ENCODE results near the gene HLA-A.

Gene HLA-A

DNA sequence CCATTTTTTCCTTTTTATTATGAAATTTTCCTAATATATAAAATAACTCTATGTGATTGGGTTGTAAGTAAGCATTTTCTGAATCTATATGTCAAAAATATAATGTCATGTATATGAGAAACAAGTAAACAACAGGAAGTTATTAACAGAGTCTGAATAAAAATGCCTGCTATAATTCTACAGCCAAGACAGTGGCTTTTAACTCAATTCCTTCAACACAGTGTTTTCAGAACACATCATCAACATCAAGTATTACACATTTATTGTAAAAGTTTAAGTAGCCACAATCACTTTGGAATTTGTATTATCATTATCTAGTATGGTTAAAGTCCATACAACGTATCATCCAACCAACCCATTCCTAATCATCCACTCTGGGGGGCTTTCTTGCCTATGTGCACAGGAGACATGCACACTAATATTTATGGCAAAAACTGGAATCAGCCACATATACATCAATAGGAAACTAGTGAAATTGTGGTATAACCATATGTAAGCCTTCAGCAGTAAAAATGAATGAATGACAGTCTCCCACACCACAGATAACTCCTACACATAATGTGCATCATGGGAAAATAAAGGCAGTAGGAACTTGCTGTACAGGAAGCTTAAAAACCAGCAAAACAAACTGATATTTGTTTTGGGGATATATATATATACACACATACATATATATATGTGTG, 6.9 kb upstream of the HLA-A start:
- no peak for DNase-seq

DNA sequence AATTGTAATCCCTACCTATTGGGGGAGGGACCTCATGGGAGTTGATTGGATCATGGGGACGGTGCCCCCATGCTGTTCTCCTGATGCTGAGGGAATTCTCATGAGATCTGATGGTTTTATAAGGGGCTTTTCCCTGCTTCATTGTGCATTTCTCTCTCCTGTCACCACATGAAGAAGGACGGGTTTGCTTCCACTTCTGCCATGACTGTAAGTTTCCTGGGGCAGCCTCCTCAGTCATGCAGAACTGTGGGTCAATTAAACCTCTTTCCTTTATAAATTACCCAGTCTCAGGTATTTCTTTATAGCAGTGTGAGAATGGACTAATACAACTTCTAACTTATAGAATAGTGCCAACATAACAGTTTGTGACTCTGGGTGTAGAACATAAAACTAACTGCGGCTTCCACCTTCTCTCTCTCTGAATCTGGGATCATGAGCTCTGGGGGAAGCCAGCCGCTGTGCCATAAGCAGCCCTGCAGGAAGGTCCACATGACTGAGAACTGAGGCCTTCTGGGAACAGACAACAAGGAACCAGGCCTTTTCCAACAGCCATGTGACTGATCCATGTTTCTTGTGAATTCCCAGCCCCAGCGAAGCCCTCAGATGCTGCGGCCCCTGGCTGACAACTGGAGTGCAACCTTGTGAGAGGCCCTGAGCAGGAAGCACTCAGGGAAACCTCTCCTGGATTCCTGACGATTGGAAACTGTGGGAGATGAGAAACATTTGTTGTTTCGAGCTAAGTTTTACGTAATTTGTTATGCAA, 3.4 kb upstream of the HLA-A start:
- no peak for DNase-seq

- no peak for DNase-seq
These were observed 1.3 kb upstream of the HLA-A start for GRCh38 chr6:29941016-29941415.

- no peak for DNase-seq
These were observed 861 bp upstream of the HLA-A start for GRCh38 chr6:29941471-29941870.

- DNase-seq, result no peak
These were observed 437 bp upstream of the HLA-A start for GRCh38 chr6:29941916-29942274.

- no peak for DNase-seq
These were observed 978 bp downstream of the HLA-A start for GRCh38 chr6:29943053-29943966.

DNA sequence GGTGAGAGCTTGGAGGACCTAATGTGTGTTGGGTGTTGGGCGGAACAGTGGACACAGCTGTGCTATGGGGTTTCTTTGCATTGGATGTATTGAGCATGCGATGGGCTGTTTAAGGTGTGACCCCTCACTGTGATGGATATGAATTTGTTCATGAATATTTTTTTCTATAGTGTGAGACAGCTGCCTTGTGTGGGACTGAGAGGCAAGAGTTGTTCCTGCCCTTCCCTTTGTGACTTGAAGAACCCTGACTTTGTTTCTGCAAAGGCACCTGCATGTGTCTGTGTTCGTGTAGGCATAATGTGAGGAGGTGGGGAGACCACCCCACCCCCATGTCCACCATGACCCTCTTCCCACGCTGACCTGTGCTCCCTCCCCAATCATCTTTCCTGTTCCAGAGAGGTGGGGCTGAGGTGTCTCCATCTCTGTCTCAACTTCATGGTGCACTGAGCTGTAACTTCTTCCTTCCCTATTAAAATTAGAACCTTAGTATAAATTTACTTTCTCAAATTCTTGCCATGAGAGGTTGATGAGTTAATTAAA, 3.0 kb downstream of the HLA-A start:
- no peak for DNase-seq

- no peak for DNase-seq
These were observed 4.1 kb downstream of the HLA-A start for GRCh38 chr6:29946223-29947076.

- no peak for DNase-seq
These were observed 5.0 kb downstream of the HLA-A start for GRCh38 chr6:29947077-29947980.

GRCh38 chr6:29948277-29948676, 5.9 kb downstream of the HLA-A start:
- DNase-seq, result no peak

GRCh38 chr6:29949934-29950333, 7.6 kb downstream of the HLA-A start:
- DNase-seq, result no peak

- DNase-seq, result no peak
These were observed 9.6 kb downstream of the HLA-A start for GRCh38 chr6:29951882-29952281.

DNA sequence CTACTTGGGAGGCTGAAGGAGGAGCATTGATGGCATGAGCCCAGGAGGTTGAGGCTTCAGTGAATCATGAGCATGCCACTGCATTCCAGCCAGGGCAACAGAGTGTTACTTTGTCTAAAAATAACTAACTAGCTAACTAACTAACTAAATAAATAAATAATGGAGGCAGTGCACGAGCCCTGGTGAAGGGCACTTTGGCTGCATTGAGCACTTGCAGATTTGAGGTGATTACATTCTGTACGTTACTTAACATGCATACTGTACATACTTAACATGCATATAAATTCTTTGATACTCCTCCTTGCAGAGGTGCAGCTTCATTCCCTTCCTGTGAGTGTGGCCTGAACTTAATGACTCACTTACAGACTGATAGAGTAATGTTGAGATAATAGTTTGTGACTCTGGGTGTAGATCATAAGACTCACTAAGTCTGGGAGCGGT, 10.7 kb downstream of the HLA-A start:
- no peak for DNase-seq

DNA sequence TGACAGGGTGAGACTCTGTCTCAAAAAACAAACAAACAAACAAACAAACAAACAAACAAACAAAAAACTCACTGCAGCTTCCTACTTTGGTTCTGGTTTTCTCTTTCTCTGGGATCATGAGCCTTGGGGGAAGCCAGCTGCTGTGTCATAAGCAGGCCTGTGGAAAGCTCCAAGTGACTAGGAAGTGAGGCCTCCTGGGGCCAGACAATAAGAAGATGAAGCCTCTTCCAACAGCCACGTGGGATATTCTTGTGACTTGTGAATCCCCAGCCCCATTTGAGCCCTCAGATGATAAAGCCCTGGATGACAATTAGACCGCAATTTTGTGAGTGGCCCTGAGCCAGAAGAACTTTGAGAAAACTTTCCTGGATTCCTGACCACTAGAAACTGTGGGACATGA, 11.4 kb downstream of the HLA-A start:
- no peak for DNase-seq

GRCh38 chr6:29954272-29954671, 11.9 kb downstream of the HLA-A start:
- no peak for DNase-seq

DNA sequence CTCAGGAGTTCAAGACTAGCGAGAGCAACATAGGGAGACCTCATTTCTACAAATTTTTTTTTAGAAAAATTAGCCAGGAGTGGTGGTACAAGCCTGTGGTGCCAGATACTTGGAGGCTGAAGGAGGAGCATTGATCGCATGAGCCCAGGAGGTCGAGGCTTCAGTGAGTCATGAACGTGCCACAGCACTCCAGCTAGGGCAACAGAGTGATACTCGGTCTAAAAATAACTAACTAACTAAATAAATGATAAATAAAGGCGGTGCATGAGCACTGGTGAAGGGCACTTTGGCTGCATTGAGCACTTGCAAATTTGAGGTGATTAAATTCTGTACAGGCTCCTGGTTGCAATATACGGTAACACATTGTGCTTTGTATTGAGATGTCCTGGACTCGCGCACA, 13.5 kb downstream of the HLA-A start:
- no peak for DNase-seq

- no peak for DNase-seq
These were observed 14.2 kb downstream of the HLA-A start for GRCh38 chr6:29956518-29956917.

DNA sequence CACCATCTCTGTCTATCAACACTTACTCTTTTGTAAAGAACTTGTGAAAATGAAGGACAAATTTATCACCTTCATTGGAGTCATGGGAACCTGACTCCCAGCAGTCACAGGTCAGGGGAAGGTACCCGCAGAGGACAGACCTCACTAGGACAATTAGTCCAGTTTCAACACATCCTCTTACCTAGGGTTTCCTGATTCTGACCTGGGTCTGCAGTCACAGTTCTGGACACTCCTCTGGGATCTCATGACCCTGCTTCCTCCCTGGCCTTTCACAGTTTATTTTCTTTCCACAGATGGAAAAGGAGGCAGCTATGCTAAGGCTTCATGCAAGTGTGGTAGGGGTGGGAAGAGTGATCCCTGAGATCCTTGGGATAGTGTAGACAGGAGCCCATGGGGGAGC, 15.7 kb downstream of the HLA-A start:
- no peak for DNase-seq

GRCh38 chr6:29958921-29959320, 16.6 kb downstream of the HLA-A start:
- no peak for DNase-seq

DNA sequence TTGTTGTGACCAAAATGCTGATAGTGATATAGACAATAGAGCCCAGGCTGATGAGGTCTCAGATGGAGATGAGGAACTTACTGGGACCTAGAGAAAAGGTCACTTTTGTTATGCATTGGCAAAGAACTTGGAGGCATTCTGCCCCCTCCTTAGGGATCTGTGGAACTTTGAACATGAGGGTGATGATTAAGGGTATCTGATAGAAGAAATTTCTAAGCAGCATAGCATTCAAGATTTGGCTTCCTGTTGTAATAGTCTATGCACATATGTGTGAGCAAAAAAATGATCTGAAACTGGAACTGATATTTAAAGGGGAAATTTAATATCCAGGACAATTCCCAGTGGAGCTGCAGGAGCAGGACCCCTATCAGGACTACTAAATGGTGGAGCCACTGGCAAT, 17.1 kb downstream of the HLA-A start:
- no peak for DNase-seq

- DNase-seq, result no peak
These were observed 19.6 kb downstream of the HLA-A start for GRCh38 chr6:29961966-29962365.
